HS-27A (cell line): ENCODE results near the gene PRDM16.

Experiments
- DNase-seq: peaks from one replicate; pipeline ENCODE4 v3.0.0-alpha.2; 2012; ENCODE audit warnings: low read depth, missing footprints

The PRDM16 gene

DNA sequence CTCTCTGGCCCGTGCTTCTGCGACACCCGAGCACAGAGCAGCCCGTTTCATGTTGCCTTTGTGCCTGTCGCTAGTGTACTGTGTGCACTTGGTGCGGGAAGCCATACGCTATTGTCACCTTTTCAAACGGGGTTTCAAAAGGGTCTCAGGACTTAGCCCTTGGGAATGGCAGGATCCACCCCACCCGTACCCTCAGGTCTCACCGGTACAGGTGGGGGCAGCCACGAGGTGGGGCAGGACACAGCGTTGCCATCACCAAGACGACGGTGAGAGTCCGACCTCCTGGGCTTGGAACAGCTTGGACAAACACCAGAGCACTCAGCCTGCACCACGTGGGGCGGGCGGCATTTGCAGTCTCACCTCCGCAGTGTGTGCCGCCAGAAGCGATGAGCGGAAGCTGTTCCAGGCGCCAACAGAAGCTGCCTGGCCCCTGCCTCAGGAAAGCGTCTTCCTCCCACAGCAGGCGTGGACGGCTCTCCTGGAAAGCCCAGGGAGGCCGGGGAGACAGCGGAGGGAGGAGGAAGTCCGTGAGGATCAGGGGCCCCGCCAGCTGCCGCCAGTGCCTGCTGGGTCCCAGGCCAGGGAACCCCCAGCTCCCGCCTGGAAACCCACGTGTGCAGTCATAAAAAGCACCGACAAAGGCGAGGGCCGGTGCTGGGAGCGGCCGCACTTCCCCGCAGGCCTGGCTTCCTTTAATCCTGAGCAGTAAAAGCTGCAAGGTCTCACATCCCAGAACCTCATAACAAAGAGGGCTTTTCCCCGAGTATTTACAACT is 254.2 kb downstream of the PRDM16 start:
- DNase-seq = no peak

DNA sequence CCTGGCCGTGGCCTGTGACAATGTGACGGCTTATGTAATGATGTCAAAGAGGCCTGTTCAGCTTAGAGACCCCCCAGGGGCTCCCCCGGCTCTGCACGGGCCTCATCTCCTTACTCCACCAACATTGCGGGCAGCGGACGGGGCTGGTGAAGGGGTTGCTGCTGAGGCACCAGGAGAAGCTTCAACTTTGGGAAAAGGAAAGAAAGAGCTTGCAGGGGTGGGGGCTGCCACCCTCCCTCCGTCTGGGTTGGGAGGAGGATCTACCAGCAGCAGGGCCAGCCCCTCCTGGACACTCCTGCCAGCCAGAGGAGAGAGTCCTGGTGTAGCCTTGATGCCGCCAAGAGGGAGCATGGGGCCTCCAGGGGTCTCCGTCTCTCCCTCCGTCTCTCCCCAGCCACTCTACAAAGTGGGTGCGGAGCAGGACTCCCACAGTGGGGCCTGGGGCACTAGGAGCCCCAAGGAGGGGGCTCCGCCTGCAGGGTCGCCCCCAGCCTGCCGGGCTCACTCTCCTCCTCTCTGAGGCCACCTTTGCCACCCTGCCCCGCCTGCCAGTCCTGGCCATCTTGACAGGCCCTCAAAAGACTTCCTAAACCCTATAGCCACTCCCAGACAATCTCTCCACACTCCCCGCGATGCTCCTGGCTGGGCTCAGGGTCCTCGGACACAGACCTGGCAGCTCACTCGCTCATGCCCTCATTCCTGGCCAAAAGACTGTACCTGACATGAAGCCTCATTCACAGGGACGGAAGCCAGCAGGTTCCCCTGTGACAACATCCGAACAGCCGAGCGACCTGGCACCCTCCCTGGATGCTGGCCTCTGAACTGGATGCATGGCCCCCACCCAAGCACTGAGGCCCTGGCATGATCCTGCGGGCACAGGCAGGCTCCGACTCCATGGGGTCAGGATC is 255.0 kb downstream of the PRDM16 start:
- DNase-seq = no peak

- no peak for DNase-seq
Measured at GRCh38 chr1:3324704-3325535, 255.9 kb downstream of the PRDM16 start.

GRCh38 chr1:3326516-3327388 is 257.7 kb downstream of the PRDM16 start:
- DNase-seq = no peak

- no peak for DNase-seq
Measured at GRCh38 chr1:3327389-3327702, 258.3 kb downstream of the PRDM16 start.

DNA sequence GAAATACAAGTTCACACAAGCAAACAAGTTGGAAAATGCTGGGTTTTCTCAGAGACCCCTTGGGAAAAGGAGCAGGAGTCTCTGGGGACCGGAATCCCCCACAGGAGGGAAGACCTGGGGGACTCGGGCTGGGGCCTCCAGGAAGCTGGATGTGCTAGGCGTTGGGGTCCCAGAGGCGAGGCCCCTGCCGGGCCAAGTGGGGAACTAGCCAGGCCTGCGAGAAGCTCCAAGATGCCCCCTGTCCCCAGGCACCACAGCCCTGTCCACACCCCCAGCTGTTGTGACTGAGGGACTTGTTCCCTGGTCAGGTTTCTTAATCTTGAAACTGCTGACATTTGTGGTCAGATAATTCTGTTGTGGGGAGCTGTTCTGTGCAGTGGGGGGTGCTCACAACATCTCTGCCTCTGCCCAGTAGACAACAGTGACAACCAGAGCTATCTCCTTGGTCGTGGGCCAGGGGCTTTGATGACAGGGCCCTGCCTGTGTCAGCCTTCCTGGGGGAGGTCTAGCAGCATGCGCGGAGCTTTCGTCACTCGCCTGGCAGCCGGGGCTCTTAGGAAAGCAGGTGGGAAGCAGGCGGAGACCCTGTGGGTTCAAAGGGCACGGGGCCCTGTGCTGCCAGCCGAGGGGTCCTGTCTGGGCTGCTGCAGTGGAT is 259.1 kb downstream of the PRDM16 start:
- no peak for DNase-seq

DNA sequence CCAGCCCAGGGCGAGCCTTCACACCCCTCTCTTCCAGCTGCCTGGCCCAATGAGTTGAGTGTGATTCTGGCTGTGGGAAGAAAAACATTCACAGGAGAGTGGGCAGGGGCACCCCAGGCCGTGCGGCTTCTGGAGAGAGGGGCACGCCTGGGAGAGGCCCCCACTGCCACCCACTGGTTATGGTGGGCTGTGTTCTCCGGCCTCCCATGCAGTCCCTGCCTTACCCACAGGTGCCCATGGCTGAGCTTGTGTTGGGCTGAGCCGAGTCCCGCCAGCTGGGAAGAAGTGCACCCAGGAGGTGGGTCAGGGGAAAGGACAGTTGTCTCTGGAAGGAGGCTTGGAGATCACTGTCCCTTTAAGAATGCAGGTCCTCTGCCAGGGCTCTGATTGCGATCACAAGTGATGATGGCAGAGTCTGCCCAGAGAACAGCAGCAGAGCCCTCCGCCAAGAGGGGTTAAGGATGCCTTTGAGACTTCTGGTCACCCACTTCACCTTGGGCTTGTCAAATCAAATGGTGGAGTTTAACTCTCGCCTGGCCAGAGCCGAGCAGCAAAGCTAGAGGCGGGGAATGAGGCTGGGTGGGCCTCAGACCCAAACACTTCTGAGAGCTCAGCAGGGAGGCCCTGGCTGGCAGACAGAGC is 260.8 kb downstream of the PRDM16 start:
- no peak for DNase-seq

DNA sequence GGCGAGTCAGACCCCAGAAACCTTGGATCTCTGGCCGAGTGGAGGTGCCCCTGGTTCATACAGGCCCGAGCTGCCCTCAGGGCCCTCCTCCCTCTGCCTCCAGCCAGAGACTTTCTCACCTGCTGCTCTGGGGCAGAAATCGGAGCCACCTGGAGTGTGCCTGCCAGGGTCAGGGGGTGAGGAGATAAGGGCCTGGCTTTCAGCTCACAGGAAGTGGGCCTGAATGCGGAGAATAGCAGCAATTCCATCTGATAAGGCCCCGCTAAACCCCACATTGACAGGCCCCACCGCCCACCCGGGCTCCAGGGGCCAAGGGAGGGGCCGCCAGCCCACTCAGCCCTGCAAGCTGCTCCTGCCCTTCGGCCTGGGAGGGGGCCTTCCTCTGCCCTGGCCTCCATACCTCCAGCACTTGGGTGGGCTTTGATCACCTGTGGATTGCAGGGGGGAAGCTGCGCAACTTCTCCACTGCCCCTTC is 261.8 kb downstream of the PRDM16 start:
- no peak for DNase-seq

- no peak for DNase-seq
Measured at GRCh38 chr1:3331564-3331963, 262.6 kb downstream of the PRDM16 start.

DNA sequence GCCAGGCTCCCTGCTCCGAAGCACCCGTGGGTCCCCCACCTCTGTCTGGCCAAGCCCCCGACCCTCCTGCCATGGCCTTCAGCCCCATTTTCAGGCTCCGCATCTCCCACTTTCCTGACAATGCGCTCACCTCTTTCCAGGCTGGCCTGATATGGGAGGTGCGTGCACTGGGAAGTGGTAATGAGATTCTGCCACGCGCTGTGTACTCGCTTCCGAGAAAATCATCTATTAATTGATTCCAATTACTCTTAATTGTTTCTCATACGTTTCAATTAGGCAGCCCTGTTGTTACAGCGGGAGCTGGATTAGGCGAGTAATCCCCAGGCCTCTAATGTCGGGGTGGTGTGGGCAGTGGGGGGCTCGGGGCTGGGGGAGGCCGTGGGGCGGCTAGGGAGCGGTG is 263.0 kb downstream of the PRDM16 start:
- DNase-seq = no peak

- DNase-seq = no peak
Measured at GRCh38 chr1:3332662-3333061, 263.7 kb downstream of the PRDM16 start.

DNA sequence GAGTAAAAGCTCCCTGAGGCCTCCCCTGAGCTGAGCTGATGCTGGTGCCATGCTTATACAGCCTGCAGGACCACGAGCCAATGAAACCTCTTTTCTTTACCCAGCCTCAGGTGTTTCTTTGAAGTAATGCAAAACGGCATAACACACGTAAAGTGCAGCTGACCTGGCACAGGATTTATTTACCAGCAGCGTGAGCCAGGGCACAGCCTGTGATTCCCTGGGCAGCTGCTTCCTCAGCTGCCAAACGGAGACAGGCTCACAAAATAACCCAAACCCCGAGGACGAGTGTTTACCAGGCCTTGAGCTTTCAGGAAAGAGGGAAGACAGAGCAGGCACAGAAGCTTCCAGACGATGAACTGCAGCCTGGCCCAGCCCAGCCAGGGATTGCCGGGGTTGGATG is 264.9 kb downstream of the PRDM16 start:
- DNase-seq = no peak

DNA sequence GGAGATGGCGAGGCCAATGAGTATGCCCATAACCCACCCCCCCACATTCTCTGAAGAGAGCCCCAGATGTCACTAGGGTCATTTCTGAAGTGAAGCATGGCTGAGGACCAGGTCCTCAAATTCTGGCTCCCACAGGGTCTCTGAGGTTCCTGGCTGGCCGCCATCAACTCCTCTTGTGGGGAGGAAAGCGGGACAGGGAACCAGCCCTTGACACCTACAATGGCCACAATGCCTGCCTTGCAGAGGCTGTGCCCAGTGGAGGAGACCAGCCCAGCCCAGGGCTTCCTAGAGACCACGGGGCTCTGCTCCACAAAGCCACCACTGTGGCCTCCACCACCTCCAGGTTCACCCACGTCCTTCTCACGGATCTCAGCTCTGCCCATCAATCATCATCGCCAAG is 265.4 kb downstream of the PRDM16 start:
- no peak for DNase-seq

DNA sequence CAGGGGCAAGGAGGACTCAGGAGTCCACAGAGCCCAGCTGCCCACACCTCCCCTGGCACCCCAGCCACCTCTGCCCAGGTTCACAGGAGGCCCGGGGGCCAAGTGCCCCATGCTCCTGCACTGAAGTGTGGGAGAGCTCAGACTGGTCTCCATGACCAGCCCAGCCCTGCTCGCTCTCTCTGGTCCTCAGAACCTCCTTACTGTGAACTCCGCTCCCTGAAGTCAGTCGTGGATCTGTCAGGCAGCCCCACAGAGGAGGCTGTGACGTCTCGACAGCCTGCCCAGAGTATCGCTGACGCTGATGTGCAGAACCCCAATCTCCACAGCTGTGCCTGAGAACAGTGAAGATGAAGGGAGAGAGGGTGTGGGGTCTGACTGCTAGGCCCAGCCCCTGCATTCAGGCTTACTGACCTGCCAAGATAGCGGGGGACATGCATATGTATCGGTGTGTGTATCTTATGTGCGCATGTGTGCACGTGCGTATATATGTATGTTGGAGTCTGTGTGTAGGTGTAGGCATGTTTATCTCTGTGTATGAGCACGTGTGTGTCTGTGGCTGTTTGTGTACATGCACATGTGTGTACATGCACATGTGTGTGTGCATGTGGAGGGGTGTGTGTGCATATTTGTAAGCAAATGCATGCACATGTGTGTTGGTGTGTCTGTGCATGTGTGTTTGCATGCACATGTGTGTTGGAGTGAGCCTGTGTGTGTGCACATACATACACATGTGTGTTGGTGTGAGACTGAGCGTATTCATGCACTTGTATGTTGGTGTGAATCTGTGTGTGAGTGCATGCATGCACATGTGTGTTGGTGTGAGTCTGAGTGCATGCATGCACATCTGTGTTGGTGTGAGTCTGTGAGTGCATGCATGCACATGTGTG is 267.0 kb downstream of the PRDM16 start:
- no peak for DNase-seq

DNA sequence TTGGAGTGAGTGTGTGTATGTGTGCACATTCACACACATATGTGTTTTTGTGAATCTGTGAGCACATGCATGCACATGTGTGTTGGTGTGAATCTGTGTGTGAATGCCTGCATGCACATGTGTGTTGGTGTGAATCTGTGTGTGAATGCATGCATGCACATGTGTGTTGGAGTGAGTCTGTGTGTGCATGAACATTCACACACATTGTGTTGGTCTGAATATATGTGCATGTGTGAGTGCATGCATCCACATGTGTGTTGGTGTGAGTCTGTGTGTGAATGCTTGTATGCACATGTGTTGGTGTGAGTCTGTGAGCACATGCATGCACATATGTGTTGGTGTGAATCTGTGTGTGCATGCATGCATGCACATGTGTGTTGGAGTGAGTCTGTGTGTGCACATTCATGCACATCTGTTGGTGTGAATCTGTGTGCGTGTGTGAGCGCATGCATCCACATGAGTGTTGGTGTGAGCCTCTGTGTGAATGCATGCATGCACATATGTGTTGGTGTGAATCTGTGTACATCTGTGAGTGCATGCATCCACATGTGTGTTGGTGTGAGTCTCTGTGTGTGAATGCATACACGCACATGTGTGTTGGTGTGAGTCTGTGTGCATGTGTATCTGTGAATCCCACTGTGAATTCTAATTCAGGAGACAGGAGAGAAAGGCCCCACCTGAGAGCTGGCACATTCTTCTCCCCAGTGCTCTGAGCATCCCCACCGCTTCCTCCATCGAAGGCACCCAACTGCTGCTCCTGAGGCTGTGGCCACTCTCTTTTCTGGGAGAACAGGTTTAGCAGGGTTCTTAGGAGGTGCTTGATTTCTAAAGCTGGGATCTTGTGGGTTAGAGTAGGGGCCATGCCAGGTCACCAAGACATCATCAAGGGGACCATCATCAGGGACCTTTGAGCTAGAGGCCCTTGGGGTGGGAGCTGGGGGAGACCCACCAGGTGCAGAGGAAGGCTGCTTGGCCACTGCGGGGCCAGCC is 267.9 kb downstream of the PRDM16 start:
- DNase-seq = no peak

- DNase-seq = no peak
Measured at GRCh38 chr1:3337798-3338724, 269.1 kb downstream of the PRDM16 start.

DNA sequence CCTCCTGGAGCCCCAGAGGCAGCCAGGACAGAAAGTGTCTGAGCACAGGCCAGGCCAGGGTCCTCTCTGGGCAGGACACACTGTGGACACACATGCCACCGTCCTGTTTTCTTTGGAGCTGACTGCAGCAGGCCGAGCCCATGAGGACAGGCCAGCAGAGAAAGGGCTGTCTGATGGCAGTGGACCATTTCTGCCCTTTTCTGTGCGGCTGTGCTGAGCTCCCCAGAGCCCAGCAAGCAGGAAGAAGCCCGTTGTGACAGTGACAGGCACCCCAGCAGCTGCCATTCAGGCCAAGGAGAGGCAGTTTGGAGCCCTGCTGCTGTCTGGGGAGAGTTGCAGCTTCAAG is 269.7 kb downstream of the PRDM16 start:
- DNase-seq = no peak
